ENCODE measurements around the gene XRCC5. TPM values are rescaled to one million over a fixed set of nuclear protein-coding genes. Genes with fewer than 3 reads are reported as not detected.
A peak's percentile ranks its signal among the peaks of the same experiment; 100 is the strongest.

Gene XRCC5
- total and polyA plus RNA-seq, 7 experiments from 2014 or later, result 168 to 347 (median 231) TPM

DNA sequence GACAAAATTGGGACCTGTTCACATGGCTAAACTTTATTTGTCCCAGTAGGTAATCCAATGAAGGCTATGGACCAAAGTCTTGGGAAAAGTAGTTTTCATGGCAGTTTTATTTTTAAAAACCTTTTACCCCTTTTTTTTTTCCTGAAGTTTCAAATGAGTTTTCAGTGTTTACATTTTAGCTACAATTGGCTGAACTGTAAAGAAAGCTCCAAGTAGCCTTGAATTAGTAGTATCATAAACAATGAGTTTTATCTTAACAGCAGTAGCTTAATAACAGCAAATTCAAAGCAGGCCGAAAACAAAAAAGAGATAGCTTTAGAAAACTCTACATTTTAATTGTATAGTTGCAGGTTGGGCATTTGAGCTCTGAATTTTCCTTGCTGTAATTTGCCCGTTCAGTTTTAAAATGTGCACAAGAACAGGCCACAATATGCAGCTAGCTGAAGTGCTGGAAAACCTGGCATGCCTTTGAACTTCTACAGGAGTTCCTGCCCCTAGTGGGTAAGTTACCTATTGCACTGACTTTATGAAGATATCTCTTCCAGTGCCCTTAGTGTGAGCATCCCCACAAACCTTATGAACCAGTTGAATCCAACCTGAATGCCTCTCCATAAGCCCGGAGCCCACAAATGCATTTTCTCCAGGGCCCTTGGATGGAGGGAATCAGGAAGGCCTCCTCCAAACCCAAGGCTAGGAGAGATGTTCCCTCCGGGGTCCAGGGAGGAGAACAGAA, 106.7 kb downstream of the XRCC5 start:
- DNase-seq (no peak), ATAC-seq (no peak)
- intact Hi-C loops (cut with micrococcal nuclease), result loop anchor here in 1 of 2 donors (5.0 kb wide), 1 partner anchor 281 kb away; the partner anchor contains the start of gene RPL37A
- no peak overlapping the region for H3K4me3 Mint-ChIP-seq
- H3K27ac ChIP-seq (ENCODE audit: low read depth, low read length), result no peak overlapping the region
- H3K4me1 ChIP-seq (ENCODE audit: control insufficient read depth in 2 of 2, insufficient read depth in 2 of 2, low read length in 2 of 2), result peaks cover 0 to 9% of the 10 kb centered on the region in 2 donors
- H3K27ac Mint-ChIP-seq, result no peak overlapping the region
- CTCF ChIA-PET, result interaction anchor here (0.7 kb wide), 1 partner anchor 189 kb away, joined by 3 read pairs; no protein-coding TSS in a partner anchor
- peaks cover 0 to 4% (median 0%) of the 10 kb centered on the region in 3 experiments for H3K36me3 ChIP-seq (ENCODE audit: control insufficient read depth in 2 of 3, insufficient read depth in 3 of 3, low read length in 3 of 3)
- H3K27me3 ChIP-seq (ENCODE audit: control insufficient read depth in 2 of 2, insufficient read depth in 2 of 2, low read length in 2 of 2), result no peaks in the 10 kb centered on the region
- POLR2A ChIA-PET, result interaction anchor here (1.6 kb wide), 1 partner anchor 28 kb away, joined by 4 read pairs; no protein-coding TSS in a partner anchor
- no peaks in the 10 kb centered on the region for H3K9me3 ChIP-seq (ENCODE audit: control insufficient read depth in 2 of 3, low read length in 3 of 3)
- H3K4me3 ChIP-seq (ENCODE audit: low read length), result no peak overlapping the region
- peaks cover 0 to 25% (median 4%) of the 10 kb centered on the region in 5 donors for H3K36me3 Mint-ChIP-seq
- H3K9me3 Mint-ChIP-seq, result peaks cover 0 to 1% (median 0%) of the 10 kb centered on the region in 11 donors
- no peaks in the 10 kb centered on the region for H3K27me3 Mint-ChIP-seq
- peaks cover 11 to 39% (median 34%) of the 10 kb centered on the region in 7 donors for H3K4me1 Mint-ChIP-seq

GRCh38 chr2:216216951-216217903, 108.1 kb downstream of the XRCC5 start:
- H3K4me1 Mint-ChIP-seq, result peaks cover 0 to 47% (median 29%) of the 10 kb centered on the region in 7 donors
- H3K27ac ChIP-seq (ENCODE audit: low read depth, low read length), result no peak overlapping the region
- H3K36me3 Mint-ChIP-seq, result peaks cover 0 to 22% (median 4%) of the 10 kb centered on the region in 5 donors
- DNase-seq (no peak), ATAC-seq (no peak)
- no peak overlapping the region for H3K4me3 ChIP-seq (ENCODE audit: low read length)
- intact Hi-C loops (cut with micrococcal nuclease), result loop anchor here in 1 of 2 donors (5.0 kb wide), 1 partner anchor 280 kb away; the partner anchor contains the start of gene RPL37A
- H3K27ac Mint-ChIP-seq, result peak overlapping the region in 5 of 9 donors; percentile 8 to 65 (median 29)
- no peaks in the 10 kb centered on the region for H3K27me3 Mint-ChIP-seq
- peak overlapping the region in 1 of 10 donors; percentile 45 for H3K4me3 Mint-ChIP-seq
- H3K36me3 ChIP-seq (ENCODE audit: control insufficient read depth in 2 of 3, insufficient read depth in 3 of 3, low read length in 3 of 3), result peaks cover 0 to 4% (median 0%) of the 10 kb centered on the region in 3 experiments
- ChIA-PET CTCF (interaction anchor here (0.5 to 1.1 kb wide), 3 partner anchors 62 to 799 kb away, joined by 3 read pairs; no protein-coding TSS in a partner anchor), POLR2A (no interaction called here)
- no peaks in the 10 kb centered on the region for H3K9me3 Mint-ChIP-seq
- H3K4me1 ChIP-seq (ENCODE audit: control insufficient read depth in 2 of 2, insufficient read depth in 2 of 2, low read length in 2 of 2), result peaks cover 0 to 9% of the 10 kb centered on the region in 2 donors
- no peaks in the 10 kb centered on the region for H3K9me3 ChIP-seq (ENCODE audit: control insufficient read depth in 2 of 3, low read length in 3 of 3)
- H3K27me3 ChIP-seq (ENCODE audit: control insufficient read depth in 2 of 2, insufficient read depth in 2 of 2, low read length in 2 of 2), result no peaks in the 10 kb centered on the region

GRCh38 chr2:216217904-216218260, 108.7 kb downstream of the XRCC5 start:
- H3K27me3 ChIP-seq (ENCODE audit: control insufficient read depth in 2 of 2, insufficient read depth in 2 of 2, low read length in 2 of 2), result no peaks in the 10 kb centered on the region
- H3K36me3 ChIP-seq (ENCODE audit: control insufficient read depth in 2 of 3, insufficient read depth in 3 of 3, low read length in 3 of 3), result peaks cover 0 to 1% (median 0%) of the 10 kb centered on the region in 3 experiments
- no peak overlapping the region for H3K4me3 ChIP-seq (ENCODE audit: low read length)
- peaks cover 0 to 12% of the 10 kb centered on the region in 2 donors for H3K4me1 ChIP-seq (ENCODE audit: control insufficient read depth in 2 of 2, insufficient read depth in 2 of 2, low read length in 2 of 2)
- DNase-seq (no peak), ATAC-seq (no peak)
- Mint-ChIP-seq H3K9me3 (no peaks in the 10 kb centered on the region), H3K4me1 (peaks cover 6 to 53% (median 33%) of the 10 kb centered on the region in 7 donors), H3K4me3 (peak overlapping the region in 1 of 10 donors; percentile 45), H3K36me3 (peaks cover 0 to 22% (median 4%) of the 10 kb centered on the region in 5 donors), H3K27me3 (no peaks in the 10 kb centered on the region), H3K27ac (peak overlapping the region in 3 of 9 donors; percentile 8 to 71 (median 22))
- H3K27ac ChIP-seq (ENCODE audit: low read depth, low read length), result no peak overlapping the region
- POLR2A ChIA-PET, result no interaction called here
- H3K9me3 ChIP-seq (ENCODE audit: control insufficient read depth in 2 of 3, low read length in 3 of 3), result no peaks in the 10 kb centered on the region
- intact Hi-C loops (cut with micrococcal nuclease), result loop anchor here in 1 of 2 donors (5.0 kb wide), 1 partner anchor 279 kb away; the partner anchor contains the start of gene RPL37A
- CTCF ChIA-PET, result interaction anchor here (0.5 to 1.1 kb wide), 2 partner anchors 61 to 185 kb away, joined by 3 read pairs; no protein-coding TSS in a partner anchor

DNA sequence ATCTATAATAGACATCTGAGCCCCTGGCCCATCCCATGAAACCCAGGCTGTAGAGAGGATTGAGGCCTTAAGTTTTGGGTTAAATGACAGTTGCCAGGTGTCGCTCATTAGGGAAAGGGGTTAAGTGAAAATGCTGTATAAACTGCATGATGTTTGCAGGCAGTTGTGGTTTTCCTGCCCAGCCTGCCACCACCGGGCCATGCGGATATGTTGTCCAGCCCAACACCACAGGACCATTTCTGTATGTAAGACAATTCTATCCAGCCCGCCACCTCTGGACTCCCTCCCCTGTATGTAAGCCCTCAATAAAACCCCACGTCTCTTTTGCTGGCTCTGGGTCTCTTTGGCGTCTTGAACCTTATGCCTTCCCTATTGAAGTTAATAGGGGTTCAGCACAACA, 110.7 kb downstream of the XRCC5 start:
- H3K4me1 Mint-ChIP-seq, result peaks cover 7 to 59% (median 37%) of the 10 kb centered on the region in 7 donors

GRCh38 chr2:216220976-216221375, 111.8 kb downstream of the XRCC5 start:
- DNase-seq (no peak), ATAC-seq (no peak)
- H3K9me3 Mint-ChIP-seq, result no peaks in the 10 kb centered on the region
- Histone ChIP-seq H3K4me1 (ENCODE audit: control insufficient read depth in 2 of 2, insufficient read depth in 2 of 2, low read length in 2 of 2) (peaks cover 0 to 17% of the 10 kb centered on the region in 2 donors), H3K27ac (ENCODE audit: low read depth, low read length) (no peak overlapping the region), H3K4me3 (ENCODE audit: low read length) (no peak overlapping the region), H3K9me3 (ENCODE audit: control insufficient read depth in 2 of 3, low read length in 3 of 3) (no peaks in the 10 kb centered on the region), H3K27me3 (ENCODE audit: control insufficient read depth in 2 of 2, insufficient read depth in 2 of 2, low read length in 2 of 2) (no peaks in the 10 kb centered on the region), H3K36me3 (ENCODE audit: control insufficient read depth in 2 of 3, insufficient read depth in 3 of 3, low read length in 3 of 3) (no peaks in the 10 kb centered on the region)
- peaks cover 7 to 59% (median 37%) of the 10 kb centered on the region in 7 donors for H3K4me1 Mint-ChIP-seq
- ChIA-PET CTCF (interaction anchor here (1.7 to 3.9 kb wide), 2 partner anchors 17 to 183 kb away, joined by 3 to 25 read pairs; no protein-coding TSS in a partner anchor), POLR2A (no interaction called here)
- H3K4me3 Mint-ChIP-seq, result no peak overlapping the region
- H3K27me3 Mint-ChIP-seq, result no peaks in the 10 kb centered on the region
- intact Hi-C loops (cut with micrococcal nuclease), result loop anchor here in 1 of 2 donors (5.0 kb wide), 1 partner anchor 191 kb away; the partner anchor contains the start of gene SMARCAL1
- peak overlapping the region in 1 of 9 donors; percentile 6 for H3K27ac Mint-ChIP-seq
- peaks cover 0 to 22% (median 4%) of the 10 kb centered on the region in 5 donors for H3K36me3 Mint-ChIP-seq

More for the DNA sequence above, 110.7 kb downstream of the XRCC5 start:
- no peaks in the 10 kb centered on the region for H3K9me3 Mint-ChIP-seq
- no peaks in the 10 kb centered on the region for H3K27me3 Mint-ChIP-seq
- ChIA-PET POLR2A (interaction anchor here (0.6 kb wide), 1 partner anchor 129 kb away, joined by 3 read pairs; no protein-coding TSS in a partner anchor), CTCF (interaction anchor here (1.7 to 3.9 kb wide), 2 partner anchors 18 to 184 kb away, joined by 3 to 25 read pairs; no protein-coding TSS in a partner anchor)
- no peak for ATAC-seq
- intact Hi-C loops (cut with micrococcal nuclease), result loop anchor here in 1 of 2 donors (5.0 kb wide), 2 partner anchors 192 to 277 kb away; partner anchors contain the start of genes RPL37A and SMARCAL1
- no peak overlapping the region for H3K4me3 Mint-ChIP-seq
- H3K4me1 ChIP-seq (ENCODE audit: control insufficient read depth in 2 of 2, insufficient read depth in 2 of 2, low read length in 2 of 2), result peaks cover 0 to 17% of the 10 kb centered on the region in 2 donors
- no peaks in the 10 kb centered on the region for H3K9me3 ChIP-seq (ENCODE audit: control insufficient read depth in 2 of 3, low read length in 3 of 3)
- no peaks in the 10 kb centered on the region for H3K27me3 ChIP-seq (ENCODE audit: control insufficient read depth in 2 of 2, insufficient read depth in 2 of 2, low read length in 2 of 2)
- no peak overlapping the region for H3K27ac ChIP-seq (ENCODE audit: low read depth, low read length)
- DNase-seq, result no peak
- no peak overlapping the region for H3K27ac Mint-ChIP-seq
- no peak overlapping the region for H3K4me3 ChIP-seq (ENCODE audit: low read length)
- H3K36me3 Mint-ChIP-seq, result peaks cover 0 to 22% (median 4%) of the 10 kb centered on the region in 5 donors
- no peaks in the 10 kb centered on the region for H3K36me3 ChIP-seq (ENCODE audit: control insufficient read depth in 2 of 3, insufficient read depth in 3 of 3, low read length in 3 of 3)
